A172 (cell line): ENCODE results near the gene ARHGAP42. TPM values are rescaled to one million over a fixed set of nuclear protein-coding genes. Genes with fewer than 3 reads are reported as not detected.

Source experiments
- DNase-seq: peaks from one replicate; pipeline ENCODE4 v3.0.0-alpha.2; 2015; ENCODE audit warnings: low spot score
- total RNA-seq: library from RNA; depleted of rRNA; stranded (reverse); fragments of >200 nt; shearing (Covaris generic); gene quantifications from 2 replicates; pipeline ENCODE4 v1.2.3, GENCODE V29; 2014

ARHGAP42 gene
- total RNA-seq, 1 experiment from 2014 or later, result 17.1 TPM

DNA sequence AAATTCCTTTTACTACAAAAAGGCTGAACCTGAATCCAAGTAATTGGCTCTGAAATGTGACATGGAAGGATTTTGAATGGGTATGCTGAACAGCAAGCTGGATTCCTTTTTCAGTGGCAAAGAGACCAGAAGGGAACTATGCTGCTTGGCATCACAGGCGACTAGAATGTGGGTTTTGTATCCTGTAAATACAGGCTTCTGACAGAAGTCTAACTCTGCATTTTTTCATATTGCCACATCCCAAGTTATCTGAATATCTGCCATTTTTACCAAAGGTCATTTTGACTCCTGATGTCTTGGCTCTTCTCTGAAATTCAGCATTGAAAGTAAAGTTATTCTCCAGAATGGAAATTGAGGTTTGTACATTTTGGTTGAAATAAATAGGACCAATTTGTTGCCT lies 145.7 kb downstream of the ARHGAP42 start:
- no peak for DNase-seq

DNA sequence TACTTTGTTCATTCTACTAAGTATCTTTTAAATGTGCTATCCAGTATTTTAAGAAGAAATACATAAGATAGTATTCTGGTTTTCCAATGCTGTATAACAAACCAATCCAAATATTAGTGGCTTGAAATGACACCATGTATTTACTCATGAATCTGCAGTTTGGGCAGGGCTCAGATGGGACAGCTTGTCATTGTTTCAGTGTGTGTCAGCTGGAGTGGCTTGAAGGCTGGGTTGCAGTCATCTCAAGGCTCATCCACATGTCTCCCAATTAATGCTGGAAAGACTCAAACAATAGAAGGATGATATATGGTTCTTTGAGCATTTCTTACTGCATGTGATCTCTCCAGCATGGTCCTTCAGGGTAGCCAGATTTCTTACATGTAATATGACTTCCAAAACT lies 146.2 kb downstream of the ARHGAP42 start:
- no peak for DNase-seq

DNA sequence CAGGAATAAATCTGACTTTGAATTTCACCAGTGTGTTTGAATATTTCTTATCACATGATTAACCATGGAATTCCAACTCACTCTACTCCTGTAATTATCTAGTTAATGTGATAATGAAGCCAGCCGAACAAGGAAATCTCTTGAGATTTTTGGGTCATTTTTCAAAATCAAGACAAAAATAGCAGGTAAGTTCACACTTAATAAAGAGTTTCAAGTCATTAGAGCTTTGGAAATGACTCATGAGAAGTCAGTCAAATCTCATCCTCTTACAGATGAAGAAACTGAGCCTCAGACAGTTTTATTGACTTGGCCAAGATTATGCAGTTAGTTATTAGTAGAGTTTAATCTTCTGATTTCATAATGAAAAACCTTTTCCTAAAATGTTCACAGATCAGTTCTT lies 148.8 kb downstream of the ARHGAP42 start:
- DNase-seq, result no peak

DNA sequence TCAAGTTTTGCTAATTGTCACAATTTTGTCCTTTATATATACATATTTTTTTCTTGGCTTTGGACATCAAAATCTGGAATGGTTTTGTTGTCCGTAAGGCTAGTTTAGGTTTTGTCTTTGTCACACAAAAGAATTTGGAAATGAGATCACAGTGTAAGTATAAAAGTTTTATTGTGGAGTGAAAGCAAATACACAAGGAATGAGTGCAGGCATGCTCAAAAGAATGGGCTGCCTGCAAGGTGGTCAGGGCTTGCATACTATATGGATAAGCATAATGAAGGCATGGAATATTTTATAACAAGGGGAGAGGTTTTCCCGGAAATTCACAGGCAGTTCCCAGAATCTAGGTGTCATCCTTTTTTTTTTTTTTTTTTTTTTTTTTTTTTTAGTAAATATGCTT lies 150.2 kb downstream of the ARHGAP42 start:
- DNase-seq, result no peak

DNA sequence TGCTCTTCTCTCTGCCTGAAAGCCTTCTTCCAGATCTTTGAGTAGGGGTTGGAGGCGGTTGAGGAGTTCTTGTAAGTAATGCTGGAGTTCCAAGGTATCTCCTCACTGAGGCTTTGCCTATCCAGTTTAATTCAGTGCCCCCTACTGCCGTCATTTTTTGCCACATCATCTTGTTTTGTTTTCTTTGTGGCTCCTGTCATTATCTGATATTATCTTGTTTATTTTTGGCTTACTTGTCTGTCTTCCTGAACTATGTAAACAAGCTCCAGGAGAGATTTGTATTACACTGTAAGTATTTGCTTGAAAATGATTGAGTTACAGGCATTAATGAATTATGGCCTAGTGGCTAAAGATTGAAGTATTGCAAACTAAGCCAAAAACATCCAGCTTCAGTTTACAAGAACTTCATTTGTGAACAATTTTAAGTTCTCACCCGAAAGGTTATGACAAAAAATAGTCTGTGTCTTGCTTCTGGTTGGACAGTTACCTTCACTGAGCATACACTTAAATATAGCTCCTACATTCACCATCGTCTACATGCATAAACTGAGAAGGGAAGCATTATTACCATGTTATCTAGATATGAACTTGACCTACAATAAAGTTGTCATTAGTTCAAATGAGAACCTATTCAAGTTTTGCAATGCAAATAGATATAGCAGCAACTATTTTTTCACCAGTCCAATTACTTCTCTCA lies 154.8 kb downstream of the ARHGAP42 start:
- no peak for DNase-seq

DNA sequence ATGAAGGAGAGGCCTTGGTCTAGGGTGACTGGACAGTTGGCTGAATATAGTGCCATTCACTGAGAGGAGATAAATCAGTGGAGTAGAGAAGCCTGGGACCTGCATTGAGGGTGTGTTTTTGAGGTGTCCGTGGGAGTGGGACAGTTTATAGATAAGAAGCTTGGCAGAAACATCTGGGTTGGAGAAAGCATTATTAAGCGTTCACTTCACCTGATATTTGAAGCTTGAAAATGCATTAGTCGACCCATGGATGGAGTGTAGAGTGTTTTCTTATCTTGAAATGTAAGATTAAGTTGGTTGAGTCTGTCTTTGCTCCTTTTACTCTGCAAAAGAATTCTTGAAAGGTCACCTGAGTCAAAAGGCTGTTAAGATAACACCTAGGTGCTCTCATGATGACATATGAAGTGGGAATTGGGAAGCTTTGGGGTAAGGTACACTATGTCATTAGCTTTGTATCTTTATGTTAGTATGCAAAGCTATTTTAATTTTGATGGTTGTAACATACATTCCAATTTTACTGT lies 160.7 kb downstream of the ARHGAP42 start:
- DNase-seq, result no peak

DNA sequence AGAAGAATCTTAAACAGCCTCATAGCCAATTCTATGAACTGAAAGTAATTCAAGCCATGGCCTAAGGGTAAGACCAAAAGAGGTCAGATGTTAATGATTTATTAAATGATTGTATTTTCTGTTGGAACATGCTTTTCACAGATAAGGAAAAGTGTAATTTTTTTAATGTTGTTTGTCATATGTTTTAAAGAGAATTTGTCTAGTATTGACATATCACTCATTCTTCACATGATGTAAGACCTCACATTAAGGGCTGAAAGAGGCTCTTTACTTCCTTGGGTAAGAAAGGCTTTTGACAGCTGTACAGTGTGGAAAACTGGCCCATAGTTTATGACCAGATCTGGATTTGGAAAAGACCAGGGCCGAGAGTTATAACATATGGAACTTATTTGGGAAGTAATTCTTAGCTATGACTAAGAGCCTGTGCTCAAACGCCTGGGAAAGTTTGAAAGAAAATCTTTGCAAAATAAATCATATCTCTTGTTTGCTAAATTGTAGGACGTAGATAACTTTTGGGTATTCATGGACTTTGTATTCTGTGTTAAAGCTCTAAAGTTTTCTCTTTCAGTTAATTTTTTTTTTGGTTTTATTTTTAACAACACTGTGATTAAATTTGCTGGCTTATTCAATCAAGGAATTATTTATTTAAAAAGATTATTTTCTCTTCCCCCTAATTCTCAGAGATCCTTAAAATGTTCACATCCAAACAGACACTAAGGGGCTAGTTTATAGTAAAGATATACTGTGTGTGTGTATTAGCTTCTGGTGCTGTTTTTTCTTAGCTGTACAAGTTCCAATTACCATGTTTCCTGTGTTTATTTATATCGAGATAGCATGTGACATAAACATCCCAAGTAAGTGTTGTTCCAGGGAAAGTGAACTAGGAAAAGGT lies 162.2 kb downstream of the ARHGAP42 start:
- DNase-seq, result peak; percentile 13

DNA sequence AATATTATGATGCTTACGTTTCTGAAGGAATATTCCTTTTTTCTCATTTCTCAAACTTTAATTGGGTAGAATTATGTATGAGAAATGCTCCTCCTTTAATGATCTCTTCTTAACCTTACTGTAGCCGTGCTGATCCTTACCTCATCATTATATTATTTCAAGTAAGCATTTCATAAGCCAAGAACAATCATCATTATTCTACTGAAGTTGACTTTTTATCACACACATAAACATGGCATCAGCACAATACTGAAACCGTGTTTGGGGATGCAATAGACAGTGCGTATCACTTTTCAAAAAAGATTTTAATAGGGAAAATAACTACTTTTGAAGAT lies 162.8 kb downstream of the ARHGAP42 start:
- DNase-seq, result no peak

DNA sequence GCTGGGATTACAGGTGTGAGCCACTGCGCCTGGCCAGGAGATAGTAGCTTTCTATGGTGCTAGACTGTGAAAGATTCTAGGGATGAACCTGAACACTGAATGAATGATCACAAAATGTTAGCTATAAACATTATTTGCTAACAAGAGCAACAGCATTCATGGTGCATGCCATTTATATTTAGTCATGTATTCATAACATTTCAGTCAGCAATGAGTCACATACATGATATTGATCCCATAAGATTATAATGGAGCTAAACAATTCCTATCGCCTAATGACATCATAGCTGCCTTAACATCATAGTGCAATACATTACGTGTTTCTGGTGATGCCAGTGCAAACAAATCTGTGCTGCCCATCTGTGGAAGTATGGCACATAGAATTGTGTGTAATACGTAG lies 164.1 kb downstream of the ARHGAP42 start:
- no peak for DNase-seq

DNA sequence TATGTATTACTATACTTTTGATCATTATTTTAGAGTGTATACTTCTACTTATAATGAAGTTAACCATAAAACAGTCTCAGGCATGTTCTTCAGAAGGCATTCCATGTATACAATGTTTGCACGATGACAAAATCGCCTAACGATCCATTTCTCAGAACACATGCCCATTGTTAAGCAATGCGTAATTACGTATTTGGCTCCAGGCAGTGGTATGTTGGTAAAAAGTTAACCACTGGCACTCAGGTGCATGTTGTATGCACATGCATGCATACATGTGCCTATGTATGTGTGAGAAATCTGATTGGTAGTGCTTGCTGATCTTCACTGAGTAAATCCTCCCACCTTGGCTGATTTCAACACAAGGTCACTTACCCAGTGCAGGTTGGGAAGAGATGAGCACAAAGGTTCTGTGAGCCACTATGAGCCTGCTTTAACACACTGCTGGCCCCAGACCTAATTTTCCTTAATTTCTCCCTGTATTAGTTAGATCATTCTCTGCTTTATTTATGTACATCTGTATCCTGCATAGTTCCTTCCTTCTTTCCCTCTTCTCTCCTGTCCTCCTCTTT lies 164.6 kb downstream of the ARHGAP42 start:
- no peak for DNase-seq

DNA sequence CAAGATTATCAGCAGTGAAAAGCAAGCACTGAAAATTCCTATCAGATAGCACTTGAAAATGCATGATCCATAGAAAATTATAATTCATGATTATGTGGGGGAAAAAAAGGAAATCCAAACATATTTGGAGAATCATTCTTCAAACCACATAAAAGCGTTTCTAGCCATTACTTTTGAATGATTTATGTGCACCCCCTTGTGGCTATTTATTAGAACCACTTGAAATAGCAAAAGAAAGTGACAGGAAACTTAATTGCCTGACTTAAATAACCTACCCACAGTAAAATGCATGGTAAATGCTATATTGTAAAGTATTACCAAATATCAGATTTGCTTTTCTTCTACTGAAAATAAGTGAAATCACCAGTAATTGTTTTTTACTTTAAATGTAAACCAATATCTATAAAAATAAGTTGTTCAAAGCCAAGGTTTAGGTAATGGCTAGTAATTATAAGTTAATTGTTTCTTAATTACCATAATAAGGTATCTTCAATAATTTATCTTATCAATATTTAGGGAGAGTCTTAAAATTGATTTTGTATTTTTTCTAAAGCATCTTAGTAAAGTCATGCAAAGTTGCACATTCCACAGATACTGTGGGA lies 168.5 kb downstream of the ARHGAP42 start:
- peak; percentile 37 for DNase-seq

DNA sequence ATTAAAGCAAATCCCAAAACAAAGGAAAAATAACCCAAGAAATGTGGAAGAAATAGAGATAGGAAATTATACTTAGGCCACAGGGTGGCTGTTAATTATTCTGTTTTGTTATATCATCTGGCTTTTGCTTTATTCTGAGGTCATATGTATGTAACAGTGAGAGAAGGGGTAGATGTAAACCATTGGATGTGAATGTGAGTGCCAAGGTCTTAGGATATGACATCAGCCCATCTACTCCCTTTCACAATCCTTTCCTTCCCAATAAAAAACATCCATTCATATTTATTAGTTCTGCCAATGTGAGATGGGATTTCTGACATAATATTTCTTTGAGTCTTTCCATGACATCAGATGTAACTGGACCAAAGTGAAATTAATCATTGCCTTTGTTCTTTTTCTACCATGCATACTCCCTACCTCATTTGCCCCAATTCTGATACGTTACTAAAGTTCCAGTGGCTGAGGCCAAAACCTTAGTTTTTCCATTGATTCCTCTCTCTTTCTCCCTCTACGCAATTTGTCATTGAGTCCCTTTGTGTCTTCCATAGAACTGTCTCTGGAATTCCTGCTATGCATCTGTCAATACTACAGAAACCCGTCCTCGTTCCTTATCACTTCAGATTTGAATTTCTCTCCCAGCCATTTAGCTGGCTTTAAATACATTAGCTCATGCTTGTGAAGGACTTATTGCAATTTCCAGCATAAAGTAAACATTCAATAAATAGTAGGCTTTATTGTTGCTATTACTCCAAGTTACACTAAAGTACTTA lies 170.3 kb downstream of the ARHGAP42 start:
- DNase-seq, result no peak

DNA sequence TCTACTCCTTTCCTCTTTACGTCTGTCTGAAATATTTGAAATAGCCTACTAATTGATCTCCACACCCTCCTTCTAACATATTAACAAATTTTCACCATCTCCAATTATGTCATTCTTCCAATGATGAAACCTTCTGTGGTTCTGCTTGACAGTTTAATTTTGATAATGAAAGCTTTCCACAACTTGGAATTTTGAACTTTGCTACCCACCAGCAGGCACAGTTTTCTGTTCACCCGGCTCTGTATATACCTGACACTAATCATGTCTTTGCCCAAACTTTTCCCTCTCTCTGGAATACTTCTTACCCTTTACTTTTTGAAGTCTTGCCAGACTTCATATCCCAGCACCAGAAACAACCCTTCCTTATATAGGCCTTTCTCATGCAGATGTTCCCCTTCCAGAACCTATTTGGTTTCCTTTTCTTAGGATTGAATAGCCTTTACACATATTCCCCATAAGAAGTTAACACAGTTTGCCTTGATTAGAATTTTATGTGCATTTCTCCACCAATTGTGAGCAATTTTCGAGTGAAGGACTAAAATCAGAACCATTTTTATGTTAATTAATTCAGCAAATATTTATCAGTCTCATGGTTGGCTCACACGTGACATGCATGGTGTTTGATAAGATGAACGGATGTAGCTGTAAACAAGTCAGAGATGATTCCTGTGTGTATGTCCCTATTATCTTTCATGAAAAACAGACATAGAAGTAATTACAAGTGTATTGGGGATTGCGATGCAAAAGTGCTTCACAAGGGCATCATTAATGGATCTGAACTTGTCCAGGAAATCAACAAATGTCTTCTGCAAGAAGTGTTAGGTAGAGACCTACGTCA lies 173.4 kb downstream of the ARHGAP42 start:
- DNase-seq, result no peak

DNA sequence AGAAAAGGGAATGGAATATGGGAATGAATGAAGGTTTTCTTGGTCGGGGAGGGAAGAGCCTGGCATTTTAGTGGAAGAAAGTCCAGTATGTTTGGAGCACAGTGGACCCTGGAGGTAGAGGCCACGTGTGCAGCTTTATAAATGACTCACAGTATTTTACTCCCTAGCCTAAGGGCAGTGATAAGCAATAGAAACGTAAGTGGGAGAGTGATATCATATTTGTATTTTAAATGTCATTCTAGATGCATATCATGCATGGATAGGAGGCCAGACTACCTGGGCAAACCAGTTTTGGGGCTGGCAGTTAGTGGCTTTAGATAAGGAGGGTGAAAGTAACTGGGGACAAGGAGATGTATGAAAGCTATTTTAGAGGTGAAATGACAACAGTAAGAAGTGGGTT lies 174.1 kb downstream of the ARHGAP42 start:
- no peak for DNase-seq

DNA sequence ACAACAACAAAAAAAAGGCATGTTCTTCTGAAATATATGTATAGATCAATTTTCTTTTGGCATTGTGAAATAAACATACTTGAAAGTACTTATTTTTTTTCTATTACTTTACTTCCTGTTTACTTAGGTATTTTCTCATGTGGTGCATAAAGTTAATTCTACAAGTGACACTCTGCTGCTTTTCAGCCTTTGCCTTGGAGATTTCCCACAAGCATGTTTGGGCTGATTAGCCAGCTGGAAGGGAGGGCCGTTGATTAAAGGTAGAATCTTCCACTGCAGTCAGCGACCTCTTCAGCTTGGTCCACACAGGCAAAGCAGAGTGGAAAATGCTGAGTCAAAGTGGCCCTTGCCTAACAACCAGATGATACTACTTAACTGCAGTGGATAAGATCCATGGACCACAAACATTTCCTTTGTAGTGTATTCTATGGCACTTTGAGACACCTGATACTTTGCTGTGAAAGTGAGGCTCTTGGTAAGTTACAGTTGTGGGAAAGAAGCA lies 176.0 kb downstream of the ARHGAP42 start:
- DNase-seq, result peak; percentile 51

DNA sequence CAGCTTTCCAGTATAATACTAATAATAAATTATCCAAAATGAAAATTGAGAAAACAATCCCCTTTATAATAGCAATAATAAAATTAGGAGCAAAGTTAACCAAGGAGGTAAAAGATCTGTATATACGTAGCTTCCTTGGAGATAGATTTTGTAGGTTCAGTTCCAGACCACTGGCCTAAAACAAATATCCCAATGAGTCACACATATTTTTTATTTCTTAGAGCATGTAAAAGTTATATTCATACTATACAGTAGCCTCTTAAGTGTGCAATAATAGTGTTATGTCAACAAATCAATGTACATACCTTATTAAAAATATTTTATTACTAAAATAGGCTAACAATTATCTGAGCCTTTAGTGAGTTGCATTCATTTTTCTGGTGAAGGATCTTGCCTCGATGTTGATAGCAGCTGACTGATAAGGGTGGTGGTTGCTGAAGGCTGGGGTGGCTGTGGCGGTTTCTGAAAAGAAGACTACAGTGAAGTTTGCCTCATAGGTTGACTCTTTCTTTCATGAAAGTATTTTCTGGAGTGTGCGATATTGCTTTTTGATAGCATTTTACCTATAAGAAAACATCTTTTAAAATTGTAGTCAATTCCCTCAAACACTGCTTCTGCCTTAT lies 178.5 kb downstream of the ARHGAP42 start:
- no peak for DNase-seq

DNA sequence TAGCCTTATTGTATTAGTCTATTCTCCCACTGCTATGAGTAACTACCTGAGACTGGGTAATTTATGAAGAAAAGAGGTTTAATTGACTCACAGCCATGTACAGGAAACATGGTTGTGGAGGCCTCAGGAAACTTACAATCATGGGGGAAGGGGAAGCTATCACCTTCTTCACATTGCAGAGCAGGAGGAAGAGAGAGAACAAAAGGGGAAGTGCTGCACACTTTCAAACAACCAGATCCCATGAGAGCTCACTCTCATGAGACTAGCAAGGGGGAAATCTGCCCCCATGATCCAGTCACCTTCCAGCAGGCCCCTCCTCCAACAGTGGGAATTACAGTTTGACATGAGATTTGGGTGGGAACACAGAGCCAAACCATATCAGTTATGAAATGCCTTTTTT lies 179.4 kb downstream of the ARHGAP42 start:
- no peak for DNase-seq

DNA sequence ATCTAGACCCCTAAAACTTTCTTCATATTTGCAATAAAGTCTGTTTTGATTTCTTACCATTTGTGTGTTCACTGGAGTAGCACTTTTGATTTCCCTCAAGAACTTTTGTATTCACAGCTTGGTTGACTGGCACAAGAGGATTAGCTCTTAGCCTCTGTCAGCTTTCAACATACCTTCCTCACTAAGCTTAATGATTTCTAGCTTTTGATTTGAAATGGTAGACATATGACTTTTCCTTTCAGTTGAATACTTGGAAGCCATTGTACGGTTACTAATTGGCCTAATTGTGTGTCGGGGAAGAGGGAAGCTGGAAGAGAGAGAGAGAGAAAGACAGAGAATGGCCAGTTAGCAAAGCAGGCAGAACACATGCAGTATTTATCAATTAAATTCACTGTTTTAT lies 180.5 kb downstream of the ARHGAP42 start:
- DNase-seq, result no peak

DNA sequence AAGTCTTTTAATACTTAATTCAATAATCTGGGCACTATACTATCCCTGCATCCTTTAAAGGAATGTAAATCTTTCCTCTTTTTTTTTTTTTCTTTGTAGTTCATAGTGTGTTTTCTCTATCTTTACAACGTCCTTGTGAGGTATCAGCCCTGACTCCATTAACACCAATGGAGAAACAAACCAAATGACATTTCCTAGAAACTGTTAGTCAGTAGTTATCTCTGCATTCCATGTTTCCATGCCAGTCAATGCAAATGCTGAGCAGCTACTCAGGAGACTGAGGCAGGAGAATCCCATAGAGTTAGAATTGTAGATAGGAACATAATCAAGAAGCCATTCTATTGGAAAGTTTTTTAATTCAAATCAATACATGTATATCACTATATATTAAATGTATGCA lies 182.2 kb downstream of the ARHGAP42 start:
- DNase-seq, result no peak

DNA sequence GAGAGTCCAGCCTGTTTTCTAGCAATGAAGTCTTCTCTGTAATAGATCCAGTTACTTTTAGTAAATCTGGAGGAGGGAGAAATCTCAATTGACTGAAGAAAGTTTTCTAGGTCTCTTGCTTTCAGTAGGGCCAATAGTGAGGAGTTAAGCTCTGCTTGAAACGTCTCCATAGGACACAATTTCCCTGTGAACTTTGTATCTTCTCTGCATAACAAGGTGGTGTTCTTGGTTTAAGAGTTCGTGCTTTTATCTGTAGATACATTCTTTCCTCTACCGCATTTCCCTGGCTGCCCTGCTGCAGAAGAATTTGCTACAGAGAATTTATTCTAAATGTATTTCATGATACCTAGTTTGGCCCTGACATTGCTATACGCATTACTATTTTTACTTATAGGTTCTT lies 183.1 kb downstream of the ARHGAP42 start:
- DNase-seq, result no peak
